Fibroblast of peridontal ligament (primary cell): Measurements from ENCODE around the gene SMG7.

Experiments
- DNase-seq: peaks from one replicate; pipeline ENCODE4 v3.0.0-alpha.2; 2010; ENCODE audit errors: extremely low read depth

Gene SMG7

DNA sequence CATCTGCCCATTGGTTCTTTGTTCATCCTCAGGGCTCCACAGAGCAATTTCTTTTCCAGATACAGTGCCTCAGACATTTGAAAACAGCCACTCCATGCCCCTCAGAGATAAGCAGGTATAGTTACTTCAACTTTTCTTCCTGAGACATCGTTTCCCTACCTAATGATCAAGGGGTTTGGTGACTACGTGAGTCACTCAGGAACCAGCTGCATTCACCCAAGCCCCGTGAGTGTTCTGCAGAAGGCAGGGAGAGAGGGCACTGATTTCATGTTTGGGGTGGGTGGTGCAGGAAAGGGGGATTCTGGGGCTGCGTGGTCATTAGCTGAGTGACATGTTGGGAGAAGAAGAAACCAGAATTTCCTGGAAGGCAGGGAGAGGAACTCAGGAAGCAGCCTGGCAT, 93.0 kb downstream of the SMG7 start:
- DNase-seq: no peak

DNA sequence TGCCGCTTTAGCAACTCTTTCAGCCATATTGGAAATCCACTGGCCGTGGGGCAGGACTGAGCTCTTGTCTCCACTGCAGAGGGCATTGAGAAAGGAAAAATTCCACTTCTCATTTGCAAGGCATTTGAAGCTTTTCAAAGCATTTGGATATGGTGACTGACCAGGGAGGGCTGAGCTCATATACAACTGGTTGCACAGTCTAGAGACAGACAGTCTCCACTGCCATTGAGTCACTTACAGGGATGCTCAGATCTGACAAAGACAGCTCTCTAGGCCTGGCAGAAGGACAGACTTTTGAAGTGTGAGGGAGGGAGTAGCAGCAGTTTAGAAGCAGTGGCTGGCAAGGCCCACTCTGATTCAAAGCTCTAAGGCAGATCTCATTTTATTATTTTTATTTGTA, 93.7 kb downstream of the SMG7 start:
- DNase-seq: no peak

DNA sequence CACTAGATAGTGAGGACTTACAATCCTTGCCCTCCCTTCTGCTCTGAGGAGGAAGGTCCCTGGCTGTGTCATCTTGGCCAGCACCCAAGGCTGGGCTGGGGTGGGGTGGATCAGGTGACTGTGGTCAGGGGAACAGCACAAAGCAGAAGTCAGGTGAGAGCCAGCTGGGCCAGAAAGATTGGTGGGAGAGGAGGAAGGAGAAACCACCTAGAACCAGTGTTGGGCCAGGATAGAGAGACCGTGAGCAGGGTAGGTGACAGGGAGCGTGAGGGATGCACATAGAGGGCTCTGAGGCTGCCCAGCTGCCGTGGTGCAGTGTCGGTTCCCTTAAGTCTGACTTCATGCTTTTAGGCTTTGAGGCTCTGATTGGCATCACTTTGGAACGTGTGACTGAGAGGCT, 95.3 kb downstream of the SMG7 start:
- DNase-seq: no peak

DNA sequence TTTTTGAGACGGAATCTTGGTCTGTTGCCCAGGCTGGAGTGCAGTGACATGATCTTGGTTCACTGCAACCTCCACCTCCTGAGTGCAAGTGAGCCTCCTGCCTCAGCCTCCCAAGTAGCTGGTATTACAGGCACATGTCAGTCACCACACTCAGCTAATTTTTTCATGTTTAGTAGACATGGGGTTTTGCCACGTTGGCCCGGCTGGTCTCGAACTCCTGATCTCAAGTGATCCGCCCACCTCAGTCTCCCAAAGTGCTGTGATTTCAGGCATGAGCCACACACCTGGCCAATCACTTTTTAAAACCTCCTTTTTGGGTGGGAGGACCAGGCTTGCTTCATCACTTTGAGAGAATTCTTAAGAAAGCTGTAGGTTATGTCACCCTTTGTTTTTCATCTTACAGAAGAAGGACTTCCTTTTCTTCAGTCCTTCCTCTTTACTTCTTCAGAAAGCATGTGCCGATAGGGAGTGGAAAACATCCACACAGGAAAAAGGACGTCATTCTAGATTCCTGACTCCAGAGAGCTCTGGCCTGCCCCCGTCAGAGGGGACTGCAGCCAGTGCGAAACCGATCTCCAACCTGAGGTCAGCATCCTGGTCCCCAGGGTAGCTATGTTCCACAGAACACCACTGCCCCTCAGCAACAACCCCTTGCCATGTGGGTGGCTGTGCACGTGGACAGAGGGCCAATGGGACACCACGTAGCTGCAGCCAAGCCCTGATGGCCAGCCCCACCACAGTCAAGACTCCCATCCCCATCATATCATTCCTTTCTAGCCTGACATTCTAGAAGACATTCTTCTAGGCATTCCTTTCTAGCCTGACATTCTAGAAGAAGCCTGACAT, 96.1 kb downstream of the SMG7 start:
- DNase-seq: no peak

DNA sequence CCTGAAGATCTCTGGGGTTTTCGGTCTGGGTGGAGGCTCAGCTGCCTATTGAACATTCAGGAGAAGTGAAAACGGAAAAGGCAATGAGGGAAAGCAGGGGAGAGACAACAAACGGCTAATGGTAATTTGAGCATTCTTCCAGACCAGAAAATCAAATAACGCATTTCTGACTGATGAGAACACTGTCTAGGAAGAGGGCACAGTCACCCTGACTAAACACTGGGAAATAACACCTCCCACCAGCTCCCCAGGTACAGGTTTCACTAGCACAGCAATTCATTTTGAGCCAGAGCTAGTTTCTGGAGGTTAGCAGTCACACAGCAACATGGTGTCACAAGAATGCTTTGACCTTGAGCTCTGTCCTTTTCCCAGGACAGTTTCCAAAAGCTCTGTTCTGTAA, 96.8 kb downstream of the SMG7 start:
- DNase-seq: peak; percentile 24

DNA sequence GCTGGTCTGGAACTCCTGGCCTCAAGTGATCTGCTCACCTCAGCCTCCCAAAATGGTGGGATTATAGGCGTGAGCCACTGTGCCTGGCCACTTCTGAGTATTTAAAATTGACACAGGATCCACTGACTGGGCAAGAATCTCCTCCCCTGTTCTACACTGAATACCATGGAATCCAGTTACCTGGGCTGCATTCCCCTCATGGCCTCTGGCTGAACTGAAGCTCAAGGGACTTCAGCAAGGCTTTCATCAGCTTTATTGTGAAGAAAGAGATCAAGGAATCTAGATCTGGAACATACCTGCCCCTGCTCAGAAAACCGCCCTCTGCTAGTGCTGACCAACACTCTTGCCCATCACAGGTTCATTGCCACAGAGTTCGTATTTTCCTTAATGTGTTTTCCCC, 97.5 kb downstream of the SMG7 start:
- no peak for DNase-seq

DNA sequence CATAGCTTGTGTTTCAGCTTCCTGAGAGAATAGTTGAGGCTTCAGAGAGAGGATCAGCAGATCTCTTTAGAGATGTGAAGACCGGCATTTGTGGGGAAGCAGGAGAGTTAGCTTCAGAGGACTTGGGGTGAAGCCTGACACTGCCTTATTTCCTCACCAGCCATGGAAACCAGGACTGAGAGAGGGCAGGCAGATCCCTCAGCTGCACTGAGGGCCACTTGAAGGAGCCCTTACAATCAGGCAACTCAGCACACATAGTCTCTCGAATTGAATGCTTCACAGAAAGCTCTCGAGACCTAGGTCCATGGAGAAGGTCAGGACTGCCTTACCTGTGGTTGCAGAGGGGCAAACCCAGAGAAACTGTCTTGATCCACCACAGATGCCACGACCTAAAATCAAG, 98.2 kb downstream of the SMG7 start:
- DNase-seq: no peak

DNA sequence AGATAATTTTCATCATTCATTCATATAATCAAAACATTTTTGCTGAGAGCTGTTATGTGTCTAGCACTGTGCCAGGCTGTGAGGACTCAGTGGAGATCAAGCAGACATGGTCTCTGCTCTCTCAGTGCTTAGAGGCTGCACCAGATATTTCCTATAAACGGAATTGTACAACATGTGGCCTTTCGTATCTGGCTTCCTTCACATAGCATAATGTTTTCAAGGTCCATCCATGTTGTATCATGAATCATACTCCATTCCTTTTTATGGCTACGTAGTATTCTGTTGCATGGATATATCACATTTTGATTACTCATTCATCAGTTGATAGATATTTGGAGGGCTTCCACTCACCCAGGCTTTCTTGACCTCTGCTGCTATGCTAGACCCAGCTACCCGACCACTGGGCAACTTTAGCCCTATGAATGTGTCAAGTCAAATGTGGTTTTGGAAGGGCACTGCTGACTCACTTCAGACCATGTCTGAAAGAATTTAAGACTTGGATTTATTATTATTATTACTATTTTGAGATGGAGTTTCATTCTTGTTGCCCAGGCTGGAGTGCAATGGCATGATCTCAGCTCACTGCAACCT, 99.5 kb downstream of the SMG7 start:
- peak; percentile 41 for DNase-seq

DNA sequence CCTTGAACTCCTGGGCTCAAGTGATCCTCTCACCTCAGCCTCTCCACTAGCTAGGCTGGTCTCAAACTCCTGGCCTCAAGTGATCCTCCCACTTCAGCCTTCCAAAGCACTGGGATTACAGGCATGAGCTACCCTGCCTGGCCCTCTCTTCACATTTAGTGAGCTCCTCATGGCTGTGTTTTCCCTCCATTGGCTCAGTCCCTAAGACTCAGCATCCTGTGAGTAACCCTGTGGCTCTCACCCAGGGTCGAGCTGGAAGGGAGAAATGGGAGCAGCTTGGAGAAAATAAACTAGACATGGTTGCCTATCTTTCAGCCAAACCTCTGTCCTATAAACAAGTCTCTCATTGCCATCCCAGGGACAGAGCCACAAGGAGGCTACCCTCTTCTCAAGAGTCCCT, 100.4 kb downstream of the SMG7 start:
- no peak for DNase-seq

DNA sequence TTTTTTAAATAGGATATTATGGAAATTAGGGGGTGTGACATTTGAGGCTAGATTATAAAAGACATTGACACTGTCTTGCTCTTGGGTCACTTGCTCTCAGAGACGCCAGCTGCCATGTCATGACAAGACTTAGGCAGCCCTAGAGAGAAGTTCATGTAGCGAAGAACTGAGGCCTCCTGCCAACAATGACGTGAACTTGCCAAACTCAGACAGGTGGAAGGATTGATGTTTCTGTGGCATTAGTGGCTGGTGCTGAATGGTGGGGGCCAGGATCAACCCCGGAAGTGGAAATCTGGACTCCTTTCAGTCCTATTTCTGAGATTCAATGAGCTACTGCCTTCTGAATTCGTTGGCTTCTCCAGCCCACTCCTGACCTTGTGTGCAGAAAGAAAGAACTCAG, 103.3 kb downstream of the SMG7 start:
- DNase-seq: no peak

DNA sequence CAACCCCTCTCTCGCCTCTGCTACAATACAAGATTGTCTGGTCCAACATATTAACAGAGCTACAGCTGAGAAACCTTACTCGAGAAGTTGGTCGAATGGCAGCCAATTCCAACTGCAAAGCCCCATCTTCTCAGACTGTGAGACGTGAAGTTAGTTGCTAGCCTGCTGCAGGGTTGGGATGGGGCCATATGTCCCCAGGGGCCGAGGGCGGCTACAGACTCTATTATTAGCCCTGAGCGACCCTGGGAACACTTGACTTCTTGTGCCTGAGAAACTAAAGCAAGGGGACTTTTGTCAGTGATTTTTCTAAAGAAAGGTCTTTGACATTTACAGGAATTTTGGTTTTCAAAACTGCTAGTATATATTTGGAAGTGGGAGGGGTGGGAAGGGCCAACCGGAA, 104.2 kb downstream of the SMG7 start:
- no peak for DNase-seq

DNA sequence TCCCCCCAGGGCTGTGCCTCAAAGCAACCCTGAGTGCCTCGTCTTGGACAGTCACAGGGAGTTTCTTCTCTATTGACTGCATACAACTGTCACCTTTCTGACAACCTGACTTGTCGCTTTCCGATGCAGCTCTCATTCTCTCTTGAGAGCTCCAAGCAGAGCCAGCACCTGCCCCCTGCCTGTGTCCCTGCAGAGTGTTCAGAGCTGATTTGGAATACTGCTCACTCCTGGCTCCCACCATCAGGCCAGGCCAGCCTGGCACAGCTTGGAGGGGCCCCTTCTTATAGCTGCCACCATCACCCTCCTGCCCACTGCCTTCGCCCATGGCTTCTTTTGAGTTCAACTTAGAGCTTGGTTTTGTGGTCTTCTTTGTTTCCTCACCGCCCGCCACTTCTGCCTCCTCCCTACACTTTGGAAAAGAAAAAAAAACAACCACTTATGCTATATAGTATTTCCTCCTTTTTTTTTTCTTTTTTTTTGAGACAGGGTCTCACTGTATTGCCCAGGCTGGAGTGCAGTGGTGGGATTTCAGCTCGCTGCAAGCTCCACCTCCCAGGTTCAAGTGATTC, 105.7 kb downstream of the SMG7 start:
- no peak for DNase-seq

DNA sequence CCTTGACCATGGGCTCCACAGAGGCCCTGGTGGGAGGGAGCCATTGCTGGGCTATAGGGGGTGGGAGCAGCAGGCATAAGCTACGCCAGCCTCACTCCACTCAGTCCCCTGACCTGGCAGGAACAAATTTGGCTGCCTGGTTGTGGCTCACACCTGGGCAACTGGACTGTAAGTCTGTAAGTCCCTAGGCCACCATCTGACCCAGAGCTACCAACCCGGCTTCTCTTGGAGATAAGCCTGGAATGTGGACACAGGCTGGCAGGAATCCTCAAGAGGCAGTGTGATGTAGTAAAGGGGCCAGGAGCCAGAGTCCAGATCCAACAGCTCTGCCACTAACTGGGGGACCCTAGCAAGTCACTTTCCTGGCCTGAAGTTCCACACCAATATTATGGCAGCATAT, 106.6 kb downstream of the SMG7 start:
- no peak for DNase-seq

DNA sequence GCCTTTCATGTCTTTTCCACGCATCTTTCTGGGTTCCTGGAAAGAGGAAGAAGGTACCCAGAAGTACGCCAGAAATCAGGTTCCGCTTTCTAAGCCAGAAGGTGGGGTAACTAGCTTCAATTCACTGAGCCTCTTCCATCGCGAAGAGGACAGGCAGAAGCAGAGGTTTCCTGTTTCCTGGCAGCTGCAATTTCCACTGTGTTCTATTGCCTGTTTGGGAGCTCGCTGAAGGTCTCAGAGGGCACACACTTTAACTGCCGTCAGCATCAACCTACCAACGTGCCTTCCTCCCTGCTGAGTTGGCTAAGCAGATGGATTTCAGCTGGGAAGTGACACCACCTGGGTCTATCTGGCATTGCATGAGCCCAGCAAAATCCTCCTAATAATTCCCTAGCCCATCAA, 108.0 kb downstream of the SMG7 start:
- DNase-seq: peak; percentile 15

DNA sequence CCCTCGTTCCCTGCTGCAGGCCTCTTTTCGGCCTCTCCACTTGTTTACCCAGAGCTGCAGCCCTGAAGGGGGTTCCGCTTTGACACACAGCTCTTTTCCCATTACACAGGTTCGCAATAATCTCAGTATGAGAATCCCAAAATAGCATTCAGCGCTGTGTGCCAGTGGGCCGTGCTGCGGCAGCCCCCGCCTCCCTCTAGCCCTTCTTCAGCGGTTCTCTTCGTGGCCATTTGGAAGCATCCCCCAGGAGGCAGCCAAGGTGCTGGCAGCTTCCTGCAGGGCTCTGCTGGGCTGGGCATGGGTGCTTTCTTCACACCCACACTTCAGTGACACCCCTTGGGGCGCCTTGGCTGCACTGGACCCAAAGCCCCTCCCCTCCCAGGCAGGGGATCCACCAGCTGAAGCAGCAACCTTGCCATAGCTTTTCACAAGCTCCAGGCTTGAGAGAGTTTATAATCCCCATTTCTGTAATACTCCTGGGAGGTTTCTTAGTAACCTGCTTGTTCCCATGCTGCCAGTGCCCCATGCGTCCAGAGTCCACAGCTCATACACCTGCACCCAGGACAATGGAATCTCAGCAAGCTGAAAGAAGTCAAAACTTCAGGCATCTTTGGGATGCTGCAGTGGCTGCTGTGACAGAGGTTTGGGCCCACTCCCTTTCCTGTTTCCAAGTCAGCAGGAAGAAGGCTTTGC, 109.9 kb downstream of the SMG7 start:
- no peak for DNase-seq

DNA sequence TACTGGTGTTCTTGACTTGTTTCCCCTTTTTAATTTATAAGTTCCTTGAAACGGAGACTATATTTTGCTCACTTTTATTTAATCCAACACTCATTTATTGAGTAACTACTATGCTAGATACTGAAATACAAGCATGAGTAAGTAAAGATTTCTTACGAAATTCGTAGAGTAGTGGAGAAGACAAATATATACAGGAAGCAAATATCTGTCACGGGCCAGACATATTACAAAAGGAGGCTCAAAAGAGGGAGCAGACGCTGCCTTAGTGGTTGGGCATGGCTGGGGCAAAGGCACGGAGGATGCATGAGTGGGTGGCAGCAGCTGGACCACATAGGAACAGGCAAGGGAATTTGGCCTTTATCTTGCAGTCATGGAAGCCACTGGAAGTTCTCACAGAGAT, 111.2 kb downstream of the SMG7 start:
- DNase-seq: peak; percentile 37

DNA sequence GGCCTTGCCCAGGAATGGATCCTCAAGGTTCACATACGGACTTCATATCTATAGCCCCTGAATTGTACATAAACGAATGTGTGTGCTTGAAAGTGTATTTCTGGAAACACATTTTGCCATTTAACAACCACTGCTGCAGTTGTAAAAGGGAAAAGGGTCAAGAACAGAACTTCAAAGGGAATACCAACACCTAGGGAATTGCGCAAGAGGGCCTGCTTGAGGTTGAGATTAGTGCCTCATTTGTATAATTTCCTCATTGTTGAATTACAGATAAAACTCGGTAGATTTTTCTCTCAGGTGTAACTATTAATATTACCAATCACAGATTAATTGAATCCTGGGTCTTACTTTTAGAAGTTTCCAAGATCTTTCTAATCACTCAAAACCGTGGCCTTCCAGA, 111.8 kb downstream of the SMG7 start:
- no peak for DNase-seq

DNA sequence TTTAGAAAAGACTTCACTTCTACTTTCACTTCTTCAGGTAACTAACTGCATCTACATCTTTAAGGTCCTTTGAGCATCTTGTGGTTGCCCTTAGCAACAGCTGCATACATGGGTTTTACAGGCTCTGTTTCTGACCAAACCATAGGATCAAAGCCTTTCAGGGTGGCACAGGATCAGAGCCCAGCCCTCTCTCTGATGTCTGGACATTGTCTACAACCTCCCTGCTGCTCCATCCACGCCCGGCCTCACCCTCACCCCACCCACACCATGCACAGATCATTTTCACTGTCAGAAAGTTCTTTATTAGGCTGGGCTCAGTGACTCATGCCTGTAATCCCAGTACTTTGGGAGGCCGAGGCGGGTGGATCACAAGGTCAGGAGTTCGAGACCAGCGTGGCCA, 112.7 kb downstream of the SMG7 start:
- no peak for DNase-seq

DNA sequence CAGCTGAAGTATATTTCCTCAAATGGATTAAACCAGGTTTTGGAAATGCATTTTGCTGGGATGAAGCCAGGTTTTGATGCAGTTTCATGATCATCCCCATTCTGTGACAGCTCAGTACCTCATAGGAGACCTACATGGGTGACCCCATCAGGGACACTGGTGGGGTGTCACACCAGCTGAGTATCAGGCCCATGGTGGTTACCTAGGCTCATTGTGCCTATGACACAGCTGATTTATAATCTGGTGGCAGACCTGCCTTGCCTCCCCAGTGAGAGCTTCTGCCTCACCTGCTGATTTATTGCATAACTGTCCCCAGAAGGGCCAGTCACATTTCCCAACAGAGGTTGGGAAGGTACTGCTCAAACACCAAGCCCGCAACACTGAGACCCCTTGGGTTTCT, 114.2 kb downstream of the SMG7 start:
- DNase-seq: no peak

DNA sequence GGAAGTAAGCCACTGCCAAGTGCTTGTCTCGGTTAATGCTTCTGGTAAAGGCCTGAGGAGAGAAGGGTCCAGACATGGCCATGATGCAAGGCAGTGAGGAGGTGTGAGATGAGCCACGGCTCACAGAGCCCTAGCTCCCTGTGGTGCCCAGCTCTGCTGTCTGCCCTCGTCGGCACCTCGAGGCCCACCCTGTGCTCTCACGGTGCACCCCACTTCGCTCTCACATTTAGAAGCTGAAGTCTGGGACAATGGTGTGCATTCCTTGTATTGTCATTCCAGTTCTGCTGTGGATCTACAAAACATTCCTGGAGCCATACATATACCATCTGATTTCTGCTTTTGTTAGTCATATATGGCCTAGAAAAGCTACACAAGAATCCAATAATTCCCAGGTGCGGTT, 114.6 kb downstream of the SMG7 start:
- DNase-seq: no peak

DNA sequence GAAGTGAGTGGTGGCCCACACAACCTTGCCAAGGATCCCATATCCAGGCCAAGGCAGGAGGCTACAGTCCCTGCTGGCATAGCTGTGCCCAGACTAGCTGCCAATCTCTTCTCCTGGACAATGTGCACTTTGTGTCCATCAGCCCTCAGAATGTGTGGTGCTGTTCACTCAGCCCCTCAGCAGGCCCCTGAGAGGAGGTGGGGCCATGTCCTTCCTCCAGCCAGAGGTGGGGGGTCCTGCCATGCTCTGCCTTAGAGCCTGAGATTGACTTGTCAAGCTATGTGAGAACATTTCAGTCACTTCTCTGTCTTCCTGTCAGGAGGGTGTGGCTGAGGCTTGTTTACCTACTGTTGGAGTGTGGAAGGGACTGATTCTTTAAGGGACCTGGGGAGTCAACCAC, 116.5 kb downstream of the SMG7 start:
- no peak for DNase-seq

DNA sequence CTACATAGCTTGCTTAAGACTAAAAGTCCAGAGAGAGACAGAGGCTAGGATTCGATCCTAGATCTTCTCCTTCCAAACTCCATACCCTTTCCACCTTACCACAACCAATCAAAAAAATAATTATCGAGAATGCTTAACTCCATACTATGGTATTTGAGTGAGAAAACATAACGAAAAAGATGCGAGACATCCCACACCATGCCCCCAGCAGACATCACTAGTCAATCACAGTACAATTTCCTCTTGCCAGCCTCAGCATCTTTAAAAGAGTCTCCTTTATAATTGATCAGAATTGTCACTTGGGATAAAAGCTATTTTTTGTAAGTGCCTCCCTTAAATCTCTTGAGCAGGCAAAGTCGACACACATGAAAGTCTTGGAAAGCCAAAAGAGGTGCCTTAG, 117.1 kb downstream of the SMG7 start:
- no peak for DNase-seq

DNA sequence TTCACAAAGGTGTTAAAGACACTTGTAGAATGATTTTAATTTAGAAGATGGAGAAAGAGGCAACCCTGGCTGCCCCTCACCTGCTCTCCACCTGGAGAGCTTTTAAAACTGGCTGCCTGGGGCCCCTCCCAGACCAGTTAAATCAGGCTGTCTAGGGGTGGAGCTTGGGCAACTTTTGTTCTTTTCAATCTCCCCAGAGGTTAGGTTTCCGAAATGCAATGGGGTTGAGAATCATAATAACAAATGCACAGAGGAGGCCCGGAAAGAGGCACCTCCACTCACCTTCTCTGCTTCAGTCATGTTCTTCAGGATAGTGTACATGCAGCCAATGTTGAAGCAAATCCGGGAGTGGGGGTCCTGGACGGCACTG, 117.6 kb downstream of the SMG7 start:
- DNase-seq: no peak
